Trophoblast cell (in vitro differentiated cells and primary cell): ENCODE measurements around the gene EFCAB9.
A peak's percentile ranks its signal among the peaks of the same experiment; 100 is the strongest.
"Not testable (repeated sequence)": the region's sequence is repeated elsewhere in the genome, so short reads cannot be mapped to it uniquely, and the experiment has no call there.

Source experiments
- DNase-seq, 2 donors: peaks; one replicate each; pipeline ENCODE4 v3.0.0-alpha.2; 2016
- H2AFZ ChIP-seq: 2 replicates; pipeline ENCODE4 v1.6.1; 2013; ENCODE audit warnings: low read length, moderate library complexity, mild to moderate bottlenecking; ENCODE audit not compliant: insufficient read depth, poor library complexity
- H2AK5ac ChIP-seq: 2 replicates; pipeline ENCODE4 v1.6.1; 2013; ENCODE audit warnings: mild to moderate bottlenecking, low read length
- H2BK120ac ChIP-seq: 2 replicates; pipeline ENCODE4 v1.6.1; 2013; ENCODE audit warnings: low read length, mild to moderate bottlenecking, moderate library complexity; ENCODE audit not compliant: insufficient read depth, poor library complexity
- H2BK12ac ChIP-seq: 2 replicates; pipeline ENCODE4 v1.6.1; 2013; ENCODE audit warnings: mild to moderate bottlenecking, low read length, moderate library complexity
- H2BK5ac ChIP-seq: 2 replicates; pipeline ENCODE4 v1.6.1; 2013; ENCODE audit warnings: low read length, low read depth, moderate library complexity, mild to moderate bottlenecking; ENCODE audit not compliant: poor library complexity
- H3K14ac ChIP-seq: 2 replicates; pipeline ENCODE4 v1.6.1; 2013; ENCODE audit warnings: mild to moderate bottlenecking, low read length
- H3K18ac ChIP-seq: 2 replicates; pipeline ENCODE4 v1.6.1; 2013; ENCODE audit warnings: mild to moderate bottlenecking, low read length
- H3K23ac ChIP-seq: 2 replicates; pipeline ENCODE4 v1.6.1; 2013; ENCODE audit warnings: low read length
- H3K27ac ChIP-seq: 2 replicates; pipeline ENCODE4 v1.5.1; 2013; ENCODE audit warnings: low read depth, mild to moderate bottlenecking, inconsistent platforms, low read length, moderate library complexity
- H3K27me3 ChIP-seq: 2 replicates; pipeline ENCODE4 v1.6.1; 2013; ENCODE audit warnings: inconsistent platforms, mild to moderate bottlenecking, low read length, moderate library complexity; ENCODE audit not compliant: insufficient read depth
- H3K36me3 ChIP-seq, 2 experiments: 1 replicate in 1 of 2; 2 replicates in 1 of 2; pipeline ENCODE4 v1.6.1; 2013; ENCODE audit warnings: low read length in 2 of 2, mild to moderate bottlenecking in 2 of 2, moderate library complexity in 1 of 2; ENCODE audit not compliant: insufficient read depth in 2 of 2, control insufficient read depth in 1 of 2
- H3K4ac ChIP-seq: 2 replicates; pipeline ENCODE4 v1.6.1; 2013; ENCODE audit warnings: low read depth, mild to moderate bottlenecking, low read length, moderate library complexity
- H3K4me1 ChIP-seq, 2 experiments: 1 replicate in 1 of 2; 2 replicates in 1 of 2; pipeline ENCODE4 v1.6.1; 2013; ENCODE audit warnings: low read length in 2 of 2, mild to moderate bottlenecking in 2 of 2, moderate library complexity in 1 of 2; ENCODE audit not compliant: insufficient read depth in 2 of 2, control insufficient read depth in 1 of 2
- H3K4me2 ChIP-seq: 2 replicates; pipeline ENCODE4 v1.6.1; 2013; ENCODE audit warnings: inconsistent platforms, mild to moderate bottlenecking, low read length, moderate library complexity
- H3K4me3 ChIP-seq: 2 replicates; pipeline ENCODE4 v1.5.1; 2013; ENCODE audit warnings: mild to moderate bottlenecking, low read depth, low read length, inconsistent platforms
- H3K79me1 ChIP-seq: one replicate; pipeline ENCODE4 v1.6.1; 2013; ENCODE audit warnings: low read length
- H3K79me2 ChIP-seq: 2 replicates; pipeline ENCODE4 v1.6.1; 2013; ENCODE audit warnings: low read length, mild to moderate bottlenecking; ENCODE audit not compliant: control insufficient read depth, insufficient read depth, poor library complexity
- H3K9ac ChIP-seq: 2 replicates; pipeline ENCODE4 v1.6.1; 2013; ENCODE audit warnings: mild to moderate bottlenecking, low read length
- H3K9me3 ChIP-seq: 2 replicates; pipeline ENCODE4 v1.6.1; 2013; ENCODE audit warnings: low read depth, mild to moderate bottlenecking, control low read depth, inconsistent platforms, low read length; ENCODE audit not compliant: insufficient read depth
- H4K12ac ChIP-seq: 2 replicates; pipeline ENCODE4 v1.6.1; 2013; ENCODE audit warnings: low read depth, mild to moderate bottlenecking, low read length, moderate library complexity
- H4K8ac ChIP-seq: 2 replicates; pipeline ENCODE4 v1.6.1; 2013; ENCODE audit warnings: low read depth, mild to moderate bottlenecking, low read length, moderate library complexity
- H4K91ac ChIP-seq: one replicate; pipeline ENCODE4 v1.6.1; 2013; ENCODE audit warnings: low read depth, mild to moderate bottlenecking, low read length, moderate library complexity
- WGBS: extraction: QIAGEN DNeasy Blood & Tissue Kit; methylation state at CpG from one replicate; pipeline ENCODE4 v1.1.7; 2013; ENCODE audit warnings: missing lambda C conversion rate; ENCODE audit not compliant: insufficient read length, insufficient coverage; ENCODE audit errors: extremely low coverage; 5-methylcytosine and 5-hydroxymethylcytosine counted together

Gene EFCAB9

DNA sequence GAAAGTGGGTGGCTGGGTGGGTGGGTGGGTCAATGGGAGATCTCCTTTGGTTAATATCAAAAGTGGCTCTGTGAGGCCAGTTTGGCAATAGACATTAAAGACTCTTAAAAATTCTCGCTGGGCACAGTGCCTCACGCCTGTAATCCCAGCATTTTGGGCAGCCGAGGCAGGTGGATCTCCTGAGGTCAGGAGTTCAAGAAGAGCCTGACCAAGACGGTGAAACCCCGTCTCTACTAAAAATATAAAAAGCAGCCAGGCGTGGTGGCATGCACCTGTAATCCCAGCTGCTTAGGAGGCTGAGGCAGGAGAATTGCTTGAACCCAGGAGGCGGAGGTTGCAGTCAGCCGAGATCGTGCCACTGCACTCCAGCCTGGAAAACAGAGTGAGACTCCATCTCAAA, 38.9 kb upstream of the EFCAB9 start:
- no CpG with 5 or more reads among the region's 9 CpGs for WGBS
- not testable (repeated sequence) for H2BK120ac ChIP-seq

DNA sequence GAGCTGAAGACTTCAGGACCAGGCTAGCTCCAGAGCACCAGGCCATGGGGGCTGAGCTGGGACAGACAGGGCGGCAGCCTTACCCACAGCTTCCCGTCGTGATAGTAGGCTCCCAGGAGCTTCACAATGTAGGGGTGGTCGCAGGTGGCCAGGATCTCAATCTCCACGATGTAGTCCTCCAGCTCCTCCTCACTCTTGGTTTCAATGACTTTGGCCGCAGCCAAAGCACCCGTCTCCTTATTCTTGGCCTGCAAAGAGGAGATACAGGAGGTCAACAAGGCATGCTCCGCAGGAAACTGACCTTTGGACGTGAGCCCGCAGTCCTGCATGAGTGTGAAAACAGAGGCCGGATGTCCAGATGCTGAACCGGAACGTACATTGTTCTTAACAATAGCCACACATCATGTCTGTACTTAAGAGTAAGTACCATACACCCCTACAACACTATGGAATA, 37.4 kb upstream of the EFCAB9 start:
- no CpG with 5 or more reads among the region's 13 CpGs for WGBS
- Histone ChIP-seq H2BK12ac (no peak overlapping the region), H3K79me1 (no peaks in the 10 kb centered on the region), H3K23ac (no peak overlapping the region), H2AK5ac (no peak overlapping the region), H2BK5ac (no peak overlapping the region), H3K79me2 (peaks cover 1% of the 10 kb centered on the region), H4K91ac (no peak overlapping the region), H3K9ac (no peak overlapping the region), H3K27ac (no peak overlapping the region), H4K8ac (no peak overlapping the region), H3K18ac (peak overlapping the region; percentile 14), H3K4ac (no peak overlapping the region), H4K12ac (no peak overlapping the region), H3K36me3 (peaks cover 10 to 28% of the 10 kb centered on the region in 2 experiments), H2BK120ac (no peak overlapping the region), H3K4me1 (peaks cover 9 to 10% of the 10 kb centered on the region in 2 experiments), H3K4me3 (no peak overlapping the region), H3K14ac (no peak overlapping the region), H3K27me3 (no peaks in the 10 kb centered on the region), H3K9me3 (no peaks in the 10 kb centered on the region), H3K4me2 (no peak overlapping the region), H2AFZ (peak overlapping the region; percentile 17)
- DNase-seq: no peak

More for the DNA sequence above, 38.9 kb upstream of the EFCAB9 start:
- H4K91ac ChIP-seq, H2AFZ ChIP-seq, H3K4me3 ChIP-seq, DNase-seq, H3K18ac ChIP-seq, H3K14ac ChIP-seq, H3K4me1 ChIP-seq, H3K27ac ChIP-seq, H3K23ac ChIP-seq, H2AK5ac ChIP-seq, H3K9ac ChIP-seq, H4K8ac ChIP-seq, H3K9me3 ChIP-seq, H4K12ac ChIP-seq, H3K27me3 ChIP-seq, H3K79me2 ChIP-seq, H2BK5ac ChIP-seq, H3K4me2 ChIP-seq, H2BK12ac ChIP-seq, H3K79me1 ChIP-seq, H3K4ac ChIP-seq: not testable (repeated sequence)
- H3K36me3 ChIP-seq: peaks cover 10 to 28% of the 10 kb centered on the region in 2 experiments

DNA sequence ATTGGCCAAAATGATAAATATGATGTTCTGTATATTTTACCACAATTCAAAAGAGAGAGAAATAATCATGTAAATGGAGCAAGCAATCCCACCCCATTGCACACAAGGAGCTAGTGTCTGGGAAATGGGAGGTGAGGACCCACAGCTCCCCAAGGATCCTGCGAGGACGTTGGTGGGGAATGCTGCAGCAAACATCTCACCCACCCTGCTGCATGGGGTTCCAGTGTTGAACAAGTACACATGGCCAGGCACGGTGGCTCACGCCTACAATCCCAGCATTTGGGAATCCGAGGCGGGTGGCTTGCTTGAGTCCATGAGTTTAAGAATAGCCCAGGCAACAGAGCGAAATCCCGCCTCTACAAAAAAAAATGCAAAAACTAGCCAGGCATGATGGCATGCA, 35.0 kb upstream of the EFCAB9 start:
- DNase-seq: peak in 1 of 2 donors; percentile 44
- Histone ChIP-seq H3K23ac (no peak overlapping the region), H3K79me1 (no peaks in the 10 kb centered on the region), H2AFZ (no peak overlapping the region), H3K27me3 (no peaks in the 10 kb centered on the region), H3K79me2 (no peaks in the 10 kb centered on the region), H3K9me3 (no peaks in the 10 kb centered on the region), H4K12ac (no peak overlapping the region), H3K4ac (no peak overlapping the region), H3K14ac (no peak overlapping the region), H3K4me2 (no peak overlapping the region), H2AK5ac (no peak overlapping the region), H3K4me1 (peaks cover 12 to 15% of the 10 kb centered on the region in 2 experiments), H2BK12ac (no peak overlapping the region), H3K27ac (no peak overlapping the region), H4K91ac (no peak overlapping the region), H3K36me3 (peaks cover 10 to 16% of the 10 kb centered on the region in 2 experiments), H3K9ac (no peak overlapping the region), H3K4me3 (no peak overlapping the region), H2BK120ac (no peak overlapping the region), H2BK5ac (no peak overlapping the region), H3K18ac (peak overlapping the region; percentile 77), H4K8ac (no peak overlapping the region)
- no CpG with 5 or more reads among the region's 8 CpGs for WGBS

DNA sequence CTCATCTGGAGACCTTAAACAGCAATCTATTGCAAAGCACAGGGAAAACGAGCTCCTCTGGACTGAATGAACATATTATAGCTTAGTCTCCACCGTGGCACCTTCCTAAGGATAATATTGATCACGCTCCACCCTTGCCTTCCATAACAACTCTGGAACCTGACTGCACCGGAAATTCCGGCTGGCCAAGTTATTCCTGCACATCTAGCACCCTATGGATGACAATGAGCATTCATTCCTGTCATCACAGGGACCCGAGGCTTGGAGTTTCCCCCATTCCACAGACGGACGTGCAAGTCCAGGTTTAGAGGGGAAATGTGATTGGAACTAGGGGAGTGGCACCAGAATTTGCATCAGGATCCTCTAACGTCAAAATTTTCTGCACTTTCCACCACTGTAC, 33.5 kb upstream of the EFCAB9 start:
- Histone ChIP-seq H3K9me3 (no peaks in the 10 kb centered on the region), H3K18ac (no peak overlapping the region), H3K4me1 (peaks cover 12 to 15% of the 10 kb centered on the region in 2 experiments), H4K12ac (no peak overlapping the region), H3K79me1 (no peaks in the 10 kb centered on the region), H2BK12ac (no peak overlapping the region), H2AK5ac (no peak overlapping the region), H3K36me3 (peaks cover 8 to 12% of the 10 kb centered on the region in 2 experiments), H3K4ac (peak overlapping the region; percentile 3), H3K79me2 (peaks cover 3% of the 10 kb centered on the region), H3K4me2 (peak overlapping the region; percentile 45), H3K9ac (no peak overlapping the region), H4K8ac (no peak overlapping the region), H3K4me3 (no peak overlapping the region), H3K27me3 (no peaks in the 10 kb centered on the region), H2BK120ac (no peak overlapping the region), H2BK5ac (no peak overlapping the region), H3K27ac (peak overlapping the region; percentile 4), H3K23ac (no peak overlapping the region), H3K14ac (peak overlapping the region; percentile 9), H4K91ac (peak overlapping the region; percentile 21), H2AFZ (no peak overlapping the region)
- no CpG with 5 or more reads among the region's 9 CpGs for WGBS
- peak; percentile 85 to 94 for DNase-seq
